Amygdala (tissue), 56 donors: Measurements from ENCODE around the gene PEAK1.
"Not testable (repeated sequence)": the region's sequence is repeated elsewhere in the genome, so short reads cannot be mapped to it uniquely, and the experiment has no call there.

Source experiments
- DNase-seq, 56 donors: peaks; one replicate each; lab custom pipeline; 2025; lab: John Stamatoyannopoulos, UW

PEAK1 gene

DNA sequence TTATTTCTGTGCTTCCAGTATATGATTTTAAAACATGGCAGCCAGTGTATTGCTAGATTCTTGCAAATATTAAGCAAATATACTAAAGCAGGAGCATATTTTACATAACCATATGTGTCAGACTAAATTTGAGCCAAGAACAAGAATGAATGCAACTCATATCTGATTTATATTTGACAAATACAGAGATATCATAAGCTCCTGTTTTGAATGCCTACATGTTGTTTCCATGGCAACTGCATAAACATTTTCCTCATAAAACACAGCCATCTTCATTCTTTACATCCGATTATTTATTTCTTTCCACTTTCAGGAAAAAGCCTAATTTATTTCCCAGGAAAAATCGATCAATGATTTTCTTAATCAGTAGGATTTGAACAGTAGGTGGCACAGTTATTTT lies 176.8 kb downstream of the PEAK1 start:
- no peak for DNase-seq

DNA sequence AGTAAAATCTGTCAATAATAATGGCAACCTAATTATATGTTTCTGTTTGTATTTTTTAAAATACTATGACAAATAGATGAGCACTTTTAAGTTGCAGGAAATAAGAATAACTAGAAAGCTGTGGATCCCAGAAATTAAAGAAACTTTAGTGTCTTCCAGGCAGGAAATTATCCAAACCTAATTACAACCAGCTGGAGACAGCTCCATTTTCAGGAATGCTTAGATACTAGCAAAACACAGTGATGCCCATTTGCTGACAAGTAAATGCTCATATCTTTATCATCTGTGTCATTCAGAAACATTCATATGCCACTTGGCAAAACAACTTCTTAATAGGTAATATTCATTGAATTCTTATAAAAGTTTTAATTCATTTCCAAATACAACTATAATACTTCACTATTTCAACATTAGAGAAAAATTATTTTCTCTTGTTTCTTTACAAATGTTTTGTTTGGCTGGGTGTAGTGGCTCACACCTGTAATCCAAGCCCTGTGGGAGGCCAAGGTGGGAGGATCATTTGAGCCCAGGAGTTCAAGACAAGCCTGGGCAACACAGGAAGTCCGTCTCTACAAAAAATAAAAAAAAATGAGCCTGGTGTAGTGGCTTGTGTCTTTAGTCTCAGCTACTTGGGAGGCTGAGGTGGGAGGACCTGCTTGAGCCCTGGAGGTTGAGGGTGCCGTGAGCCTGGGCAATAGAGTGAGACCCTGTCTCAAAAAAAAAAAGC lies 179.9 kb downstream of the PEAK1 start:
- no peak for DNase-seq

DNA sequence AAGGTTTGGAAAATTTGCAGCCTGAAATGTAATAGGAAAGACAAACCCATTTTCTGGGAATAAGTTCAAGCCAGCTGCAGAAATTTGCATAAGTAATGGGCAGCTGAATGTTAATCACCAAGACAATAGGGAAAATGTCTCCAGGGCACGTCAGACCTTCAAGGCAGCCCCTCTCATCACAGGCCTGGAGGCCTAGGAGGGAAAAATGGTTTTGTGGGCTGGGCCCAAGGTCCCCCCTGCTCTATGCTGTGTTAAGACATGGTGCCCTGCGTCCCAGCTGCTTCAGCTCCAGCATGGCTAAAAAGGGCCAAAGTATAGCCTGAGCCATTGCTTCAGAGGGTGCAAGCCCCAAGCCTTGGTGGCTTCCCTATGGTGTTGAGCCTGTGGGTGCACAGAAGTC lies 184.3 kb downstream of the PEAK1 start:
- no peak for DNase-seq

DNA sequence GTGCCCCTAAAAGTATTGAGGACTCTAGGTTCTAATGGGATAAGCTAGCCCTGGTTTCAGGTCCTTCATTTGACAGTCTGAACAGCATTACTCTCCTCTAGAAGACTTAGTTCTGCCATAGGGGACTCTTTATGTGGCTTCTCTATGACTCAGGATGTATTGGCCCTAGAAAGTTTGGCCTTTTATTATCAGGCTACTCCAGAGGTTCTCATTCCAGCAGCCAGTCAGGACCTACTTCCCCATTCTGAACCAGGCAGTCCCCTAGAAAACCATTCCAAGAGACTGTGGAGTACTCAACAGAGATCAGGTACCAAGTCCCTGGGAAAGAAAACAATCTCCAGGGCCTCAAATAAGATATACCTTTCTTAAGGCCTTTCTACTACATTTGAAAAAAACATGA lies 191.1 kb downstream of the PEAK1 start:
- DNase-seq = no peak

DNA sequence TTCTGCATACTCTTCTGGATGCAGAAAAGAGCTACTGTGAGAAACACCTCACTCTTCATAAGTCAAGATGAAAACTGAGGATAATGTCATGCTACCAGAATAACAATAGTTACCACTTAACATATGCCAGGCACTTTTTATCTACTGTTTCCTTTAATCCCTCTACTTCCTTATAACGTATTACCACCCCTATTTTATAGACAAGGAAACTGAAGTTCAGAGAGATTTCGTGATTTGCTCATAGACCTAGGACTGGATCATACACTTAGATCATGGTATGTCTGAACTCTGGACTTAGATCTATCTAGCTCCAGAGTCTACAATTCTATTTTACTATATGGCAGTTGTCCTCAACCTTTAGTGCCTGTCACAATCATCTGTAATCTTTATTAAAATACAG lies 193.3 kb downstream of the PEAK1 start:
- no peak for DNase-seq

DNA sequence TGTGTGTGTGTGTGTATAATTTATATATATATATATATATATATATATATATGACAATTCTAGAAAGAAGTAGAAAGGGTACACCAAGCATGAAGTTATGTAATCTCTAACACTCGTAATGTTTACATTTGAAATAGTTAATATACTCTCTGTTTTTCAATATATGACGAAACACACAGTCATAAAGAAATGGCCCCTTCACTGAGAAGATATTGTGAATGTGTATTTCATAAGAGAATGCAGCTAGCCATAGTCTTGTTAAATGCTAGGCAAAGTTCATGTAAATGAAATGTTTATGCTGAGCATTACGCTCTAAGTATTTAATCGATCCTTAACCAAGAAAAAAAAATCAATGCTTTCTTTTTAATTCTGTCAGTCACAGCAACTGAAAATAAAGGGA lies 194.3 kb downstream of the PEAK1 start:
- DNase-seq = no peak

DNA sequence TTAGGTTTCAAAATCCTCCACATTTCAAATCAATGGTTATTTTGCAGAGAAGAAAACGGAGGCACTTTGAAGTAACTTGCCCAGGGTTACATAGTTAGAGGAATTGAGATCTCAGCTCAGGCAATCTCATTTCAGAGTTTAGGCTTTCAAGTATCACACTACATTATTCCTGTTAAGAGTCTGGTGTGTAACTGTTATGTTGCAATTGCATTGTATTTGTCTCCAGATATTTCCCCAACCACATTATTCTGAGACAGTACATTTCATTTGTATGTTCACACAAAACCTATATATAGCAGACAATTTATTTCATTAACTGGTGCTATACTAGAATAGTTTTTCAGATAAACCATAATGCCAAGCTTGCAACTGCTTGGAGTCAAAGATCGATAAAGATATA lies 194.8 kb downstream of the PEAK1 start:
- DNase-seq = no peak

DNA sequence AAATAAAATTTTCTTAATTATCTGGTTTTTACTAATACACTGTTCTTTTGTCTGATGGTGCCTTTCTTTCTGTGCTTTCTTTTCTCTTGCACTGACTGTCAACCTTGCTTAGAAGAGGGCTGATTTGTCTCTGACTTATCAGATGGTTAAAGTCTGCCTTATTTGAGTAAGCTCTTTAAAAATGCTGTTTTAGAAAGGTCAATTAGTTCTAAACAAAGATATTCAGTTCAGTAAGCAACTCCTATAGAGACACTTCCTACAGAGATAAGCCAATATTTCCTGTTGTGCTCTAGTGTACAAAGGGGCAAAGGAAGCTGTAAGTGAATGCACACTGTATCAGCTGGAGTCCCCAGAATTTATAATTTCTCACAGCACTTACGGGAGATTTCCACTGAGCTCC lies 195.6 kb downstream of the PEAK1 start:
- DNase-seq = no peak

DNA sequence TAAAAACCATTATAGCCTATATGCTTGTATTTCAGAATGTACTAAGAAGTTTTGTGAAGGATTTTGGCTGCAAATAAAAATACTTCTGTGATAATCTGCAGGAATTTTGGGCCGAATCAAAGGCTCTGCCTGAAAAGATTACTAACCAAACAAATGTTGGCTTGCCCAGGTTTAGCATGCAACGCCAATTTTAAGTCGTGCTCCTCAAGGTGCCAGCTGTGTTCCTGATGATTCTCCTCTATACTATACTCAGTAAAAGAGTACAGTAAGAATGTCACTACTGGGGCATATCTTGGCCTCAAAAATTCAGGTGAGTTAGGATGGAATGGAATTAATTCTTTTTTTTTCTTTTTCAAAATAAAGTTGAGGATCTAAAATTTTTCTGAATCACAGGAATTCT lies 198.2 kb downstream of the PEAK1 start:
- no peak for DNase-seq

DNA sequence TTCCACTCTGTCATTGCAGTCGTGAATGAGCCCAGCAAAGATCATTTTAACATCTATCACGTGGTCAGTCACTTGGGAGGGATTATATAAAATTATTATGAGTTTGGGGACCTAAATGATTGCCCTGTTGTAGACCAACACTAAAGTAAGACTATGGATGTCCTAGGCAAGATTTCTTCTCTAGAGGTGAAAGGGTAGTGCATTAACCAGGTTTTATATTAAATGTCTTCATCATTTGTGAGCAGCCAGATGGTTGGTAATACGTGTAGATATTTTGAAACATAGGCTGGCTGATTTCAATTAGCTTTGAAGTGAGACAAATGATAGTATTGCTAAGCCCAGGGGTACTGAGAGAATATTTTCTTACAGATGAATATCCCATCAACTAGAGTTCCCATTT lies 198.7 kb downstream of the PEAK1 start:
- no peak for DNase-seq

DNA sequence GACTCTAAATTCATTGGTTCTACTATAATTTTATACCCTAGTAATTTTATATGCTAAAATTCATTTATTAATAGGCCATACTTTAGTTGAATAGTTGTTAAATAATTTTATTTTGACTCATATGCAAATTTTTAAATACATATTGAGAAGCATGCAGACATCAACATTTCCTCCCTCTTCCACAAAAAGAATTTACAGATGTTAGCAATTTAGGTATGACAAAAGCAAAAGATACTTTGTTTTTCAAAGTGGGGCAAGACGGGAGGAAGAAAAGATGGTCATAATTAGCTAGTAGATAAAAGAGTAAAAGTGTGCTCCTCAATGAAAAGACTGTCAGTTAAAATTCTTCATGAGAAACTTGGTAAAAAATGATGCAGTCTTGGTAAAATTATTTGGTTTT lies 200.1 kb downstream of the PEAK1 start:
- no peak for DNase-seq

DNA sequence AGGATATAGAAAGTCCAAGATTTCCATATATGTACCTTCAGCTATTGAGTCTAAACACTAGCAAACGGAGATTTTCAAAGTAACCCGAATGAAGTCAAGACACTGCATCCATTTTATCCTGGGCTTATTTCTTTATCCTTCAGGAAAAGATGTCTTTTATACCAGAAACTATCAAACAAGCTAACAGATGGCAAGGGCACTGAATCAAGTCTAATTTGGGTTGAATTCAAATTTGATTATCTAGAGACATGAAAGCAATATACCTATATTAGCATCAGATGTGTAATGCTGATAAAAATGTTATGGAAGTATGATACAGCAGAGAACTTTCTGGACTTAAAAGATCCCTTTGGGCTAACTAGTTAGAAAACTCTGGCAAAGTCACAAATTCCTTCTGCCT lies 210.7 kb downstream of the PEAK1 start:
- DNase-seq = no peak

DNA sequence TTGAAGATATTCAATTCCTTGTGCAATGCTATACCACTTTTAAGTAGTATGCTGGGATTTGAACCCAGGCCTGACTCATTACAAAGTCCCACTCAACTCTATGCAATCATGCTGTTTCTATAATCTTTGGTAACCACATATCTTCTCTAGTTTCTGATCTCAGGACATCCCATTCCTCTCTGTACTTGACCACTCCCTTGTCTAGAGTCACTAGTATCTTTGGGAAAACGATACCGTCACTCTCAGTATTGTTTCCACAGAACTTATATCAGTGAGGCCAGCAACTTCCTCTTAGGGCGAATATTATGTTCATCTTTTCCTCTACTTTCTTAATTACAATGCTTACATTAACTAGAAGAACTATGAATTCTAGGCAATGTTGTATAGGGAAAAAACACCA lies 211.7 kb downstream of the PEAK1 start:
- DNase-seq = no peak

DNA sequence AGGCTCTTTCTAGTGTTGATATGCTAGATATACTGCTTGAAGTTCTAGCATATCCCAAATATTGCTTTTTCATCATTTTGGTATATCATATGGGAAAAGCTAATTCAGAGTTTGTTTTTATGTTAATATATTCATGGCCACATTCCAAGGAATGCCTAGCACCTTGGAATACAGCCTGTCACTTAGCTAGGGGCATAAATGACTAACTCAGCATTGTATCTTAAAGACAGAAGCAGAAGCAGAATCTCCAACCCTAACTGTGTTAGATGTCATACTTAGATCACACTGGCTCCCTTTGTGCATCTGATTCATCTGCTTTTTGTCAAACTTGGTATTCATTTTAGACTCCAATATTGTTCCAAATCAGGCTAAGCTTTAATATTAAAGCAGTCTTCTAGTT lies 218.2 kb downstream of the PEAK1 start:
- DNase-seq = no peak

DNA sequence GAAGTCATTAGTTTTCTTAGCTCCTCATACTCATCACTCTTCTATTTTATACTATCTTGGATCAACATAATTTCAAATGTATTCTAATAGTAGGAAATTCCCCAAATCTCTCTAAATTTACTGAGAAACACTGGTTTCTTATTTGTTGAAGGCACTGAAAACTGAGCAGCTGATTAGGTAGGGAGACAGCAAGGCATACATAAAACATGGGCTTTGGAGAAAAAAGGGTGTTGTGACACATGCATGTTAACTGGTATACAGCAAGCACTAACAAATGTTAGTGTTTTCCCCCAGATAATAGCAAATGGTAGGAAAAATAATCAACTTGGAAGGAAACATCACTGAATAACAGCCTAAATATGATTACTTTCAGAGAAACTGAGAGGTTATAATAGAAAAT lies 223.5 kb downstream of the PEAK1 start:
- no peak for DNase-seq

DNA sequence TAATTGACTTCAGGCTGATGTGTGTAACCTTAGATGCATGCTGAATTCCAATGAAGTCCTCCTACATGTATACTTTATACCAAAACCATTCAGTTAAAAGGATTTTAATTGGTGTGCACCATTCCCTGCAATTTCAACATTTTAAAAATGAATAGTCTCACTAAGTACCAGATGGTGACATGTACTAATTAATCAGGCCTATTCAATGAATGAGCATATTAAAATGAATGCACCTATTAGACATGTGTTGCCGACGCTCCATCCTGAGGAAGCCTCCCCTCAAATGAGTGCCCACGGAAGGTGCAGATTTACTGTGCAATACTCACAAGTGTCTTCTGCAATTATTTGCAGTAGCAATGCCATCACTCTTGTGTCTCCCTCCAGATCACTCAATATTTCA lies 224.3 kb downstream of the PEAK1 start:
- DNase-seq = no peak

DNA sequence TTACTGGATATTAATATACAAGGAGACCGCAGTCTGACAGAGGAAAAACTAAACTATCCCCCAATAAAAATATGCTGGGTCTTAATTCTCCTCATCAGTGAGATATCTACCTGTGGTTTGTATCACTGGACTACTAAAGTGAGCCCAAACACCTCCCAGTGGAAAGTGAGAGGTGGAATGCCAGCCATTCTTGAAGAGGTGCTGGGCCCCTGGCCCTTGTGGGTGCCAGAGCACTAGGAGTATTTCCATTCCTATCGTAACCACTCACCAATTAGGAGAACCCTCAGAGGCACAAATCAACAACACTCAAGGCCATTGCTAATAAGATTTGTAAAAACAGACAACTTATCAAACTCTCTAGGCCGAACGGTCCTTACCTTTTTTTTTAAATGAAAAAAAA lies 227.5 kb downstream of the PEAK1 start:
- no peak for DNase-seq

DNA sequence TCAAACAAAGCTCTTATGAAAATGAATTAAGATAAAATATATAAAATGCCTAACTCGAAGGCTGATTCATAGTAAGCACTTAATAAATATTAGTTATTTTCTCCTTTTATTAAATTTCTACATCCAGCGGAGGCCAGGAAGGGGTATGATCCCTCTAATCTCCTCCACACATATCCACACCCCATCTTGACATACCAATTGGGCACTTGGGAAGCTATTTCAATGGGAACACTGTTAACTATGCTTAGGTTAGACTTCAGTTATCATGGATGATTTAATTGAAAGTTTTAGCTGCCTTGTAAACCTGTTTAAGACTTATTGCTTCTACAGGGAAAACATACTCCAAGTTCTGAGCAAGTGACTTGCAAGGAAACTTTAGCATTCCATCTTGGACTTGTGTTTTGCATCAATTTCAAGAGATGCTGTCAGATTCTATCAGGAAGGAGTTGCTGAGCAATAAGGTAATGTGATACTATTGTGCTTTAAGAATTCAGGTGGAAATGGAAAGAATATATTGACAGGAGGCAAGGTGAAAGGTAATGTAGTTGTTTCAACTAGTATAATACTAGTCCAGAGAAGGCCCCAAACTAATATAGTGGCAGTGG lies 228.6 kb downstream of the PEAK1 start:
- no peak for DNase-seq

DNA sequence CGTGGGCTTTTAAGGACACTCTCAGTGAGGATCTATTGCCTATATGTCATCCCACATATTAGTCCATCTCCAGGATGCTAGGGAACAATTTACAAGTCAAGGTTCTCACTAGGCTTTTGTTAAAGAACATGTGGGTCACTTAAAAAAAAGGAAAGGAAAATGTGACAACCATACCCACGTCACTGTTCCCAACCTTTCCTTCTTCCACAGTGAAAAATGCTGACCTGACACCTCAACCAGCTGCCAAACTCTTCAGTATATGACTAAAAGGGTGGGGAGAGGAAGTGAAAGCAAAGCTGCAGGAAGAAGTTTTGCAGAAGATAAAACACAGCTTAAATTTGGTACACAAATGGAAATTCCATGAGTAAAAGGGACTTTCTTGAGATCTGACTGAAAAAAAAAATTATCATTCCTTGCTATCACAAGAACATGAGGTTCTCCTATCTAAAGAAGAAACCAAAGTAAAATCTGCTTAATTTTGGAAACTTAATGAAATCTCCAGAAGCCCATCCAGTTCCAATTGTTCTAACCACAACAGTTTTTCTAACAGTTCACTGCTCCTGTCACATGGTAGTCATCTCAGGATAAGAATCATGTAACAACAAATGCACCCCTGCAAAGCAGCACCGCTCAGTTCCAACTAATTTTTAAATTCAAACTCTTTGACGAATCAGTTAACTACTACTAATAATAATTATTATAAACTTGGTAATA lies 232.0 kb downstream of the PEAK1 start:
- peak in 9 of 56 donors; percentile 2 to 32 (median 17) for DNase-seq

DNA sequence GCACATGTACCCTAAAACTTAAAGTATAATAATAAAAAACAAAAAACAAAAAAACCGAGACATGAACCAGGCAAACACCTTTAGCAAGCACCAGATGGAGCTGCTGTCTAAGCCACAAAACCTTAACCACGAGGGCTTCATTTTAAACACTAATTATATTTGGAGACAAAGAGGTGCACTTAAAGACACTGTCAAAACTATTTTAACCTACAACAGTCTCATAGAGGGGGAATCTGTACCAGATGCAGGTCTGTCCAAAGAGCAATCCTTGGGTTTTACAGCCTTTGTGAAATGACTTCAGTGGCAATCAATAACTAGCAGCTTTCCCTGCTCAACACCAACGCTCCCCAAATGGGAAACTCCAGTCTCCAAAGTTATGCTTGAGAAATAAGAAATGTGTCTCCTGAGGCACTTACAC lies 233.3 kb downstream of the PEAK1 start:
- DNase-seq = peak in 3 of 56 donors; percentile 15 to 31 (median 27)

DNA sequence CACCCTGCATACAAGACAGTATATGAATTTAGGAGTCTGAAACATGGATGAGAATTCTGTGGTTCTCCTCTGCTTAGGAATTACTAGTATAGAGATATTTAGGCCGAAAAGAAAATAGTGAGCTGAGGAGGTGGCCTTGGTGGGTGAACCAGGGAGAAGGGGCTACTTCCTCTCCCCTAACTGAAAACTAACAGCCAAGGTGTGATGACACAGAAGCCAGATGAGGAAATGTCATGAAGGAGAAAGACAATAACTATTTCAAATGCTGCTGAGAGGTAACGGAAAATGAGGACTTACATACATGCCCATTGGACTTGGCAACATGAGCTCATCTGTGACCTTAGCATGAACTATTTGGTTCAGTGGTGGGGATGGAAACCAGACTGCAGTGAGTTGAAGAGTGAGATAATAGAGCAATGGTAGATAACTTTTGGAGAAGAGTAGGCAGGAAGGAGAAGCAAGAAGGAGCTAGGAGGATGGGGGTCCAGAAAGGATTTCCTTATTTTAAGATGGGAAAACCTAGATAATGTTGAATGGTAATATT lies 234.6 kb downstream of the PEAK1 start:
- DNase-seq = no peak

DNA sequence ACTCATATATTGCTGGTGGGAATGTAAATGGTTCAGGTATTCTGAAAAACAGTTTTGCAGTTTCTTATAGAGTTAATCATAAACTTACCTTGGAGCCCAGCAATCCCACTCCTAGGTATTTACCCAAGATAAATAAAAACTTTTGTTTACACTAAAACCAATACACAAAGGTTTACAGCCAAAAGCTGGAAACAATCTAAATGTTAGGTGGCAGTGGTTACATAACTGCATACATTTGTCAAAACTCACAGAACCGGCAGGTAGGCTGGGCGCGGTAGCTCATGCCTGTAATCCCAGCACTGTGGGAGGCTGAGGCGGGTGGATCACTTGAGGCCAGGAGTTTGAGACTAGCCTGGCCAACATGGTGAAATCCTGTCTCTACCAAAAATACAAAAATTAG lies 235.6 kb downstream of the PEAK1 start:
- DNase-seq = not testable (repeated sequence)
